ENCODE measurements around the gene COMMD4. TPM values are rescaled to one million over a fixed set of nuclear protein-coding genes. Genes with fewer than 3 reads are reported as not detected.
"Not testable (repeated sequence)": the region's sequence is repeated elsewhere in the genome, so short reads cannot be mapped to it uniquely, and the experiment has no call there.

The COMMD4 gene
- total and polyA plus RNA-seq, 2 of the 4 experiments (the other 2 are of a cell fraction), result 91.2 to 133 TPM

DNA sequence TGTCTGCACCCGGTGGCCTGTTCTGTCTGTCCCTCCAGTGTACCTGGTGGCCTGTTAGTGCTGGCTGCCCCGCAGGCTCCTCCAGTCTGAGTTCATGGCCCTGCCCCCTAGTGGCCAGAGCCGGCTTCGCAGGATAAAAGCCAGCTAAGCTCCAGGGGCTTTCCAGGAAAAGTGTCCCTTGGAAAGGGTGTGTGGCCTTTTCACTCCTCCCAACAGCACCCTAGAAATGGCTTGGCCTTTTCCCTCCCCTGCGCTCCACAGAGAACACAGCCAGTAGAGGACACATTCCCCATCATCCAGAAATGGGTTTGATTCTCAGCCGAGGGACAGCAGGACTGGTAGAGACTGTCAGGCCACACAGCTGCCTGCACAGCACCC, 36.6 kb upstream of the COMMD4 start:
- H3K14ac ChIP-seq (replicated peaks; ENCODE audit: low read depth, low read length); H3K9me3 ChIP-seq (ENCODE audit: control insufficient read depth, insufficient read depth, low read length); BruUV-seq (replicated peaks); H3K79me1 ChIP-seq (ENCODE audit: low read depth in 1 of 2, low read length in 2 of 2); H4K20me1 ChIP-seq (ENCODE audit: insufficient read depth, low read length); H2BK15ac ChIP-seq (ENCODE audit: low read depth, low read length); H3K36me3 ChIP-seq (ENCODE audit: control insufficient read depth, insufficient read depth, low read length); H3K23ac ChIP-seq (ENCODE audit: low read depth, low read length); H2BK120ac ChIP-seq (ENCODE audit: low read depth, low read length); H2AFZ ChIP-seq (replicated peaks; ENCODE audit: low read length, poor library complexity); CTCF ChIA-PET; H3K4me3 ChIP-seq (ENCODE audit: insufficient read depth, low read depth, low read length); H2BK5ac ChIP-seq (ENCODE audit: low read depth, low read length, poor library complexity, severe bottlenecking); H3K4me1 ChIP-seq (ENCODE audit: control insufficient read depth, insufficient read depth, low read length); dilution Hi-C loops (cut with HindIII; ENCODE audit: low sequenced_read_pairs, unreplicated experiment); H3K18ac ChIP-seq (ENCODE audit: low read depth, low read length); H2AK9ac ChIP-seq (replicated peaks; ENCODE audit: low read depth, low read length, poor library complexity); POLR2A ChIA-PET (ENCODE audit: unreplicated experiment); H3K4ac ChIP-seq (ENCODE audit: low read depth, low read length); H4K91ac ChIP-seq (ENCODE audit: insufficient read depth, low read depth, low read length); H4K8ac ChIP-seq (ENCODE audit: low read depth in 2 of 2, low read length in 2 of 2); DNase-seq; H3K9ac ChIP-seq (ENCODE audit: low read depth, low read length); in situ Hi-C loops (cut with MboI; ENCODE audit: low sequenced_read_pairs); intact Hi-C loops (cut with micrococcal nuclease); H4K5ac ChIP-seq (ENCODE audit: low read depth, low read length); H3K4me2 ChIP-seq (ENCODE audit: low read depth, low read length); H3K27me3 ChIP-seq (ENCODE audit: control insufficient read depth, insufficient read depth, low read length); H3K27ac ChIP-seq (ENCODE audit: insufficient read depth, low read length); H3K56ac ChIP-seq (ENCODE audit: extremely low read depth, insufficient read depth, low read length); H3K9me1 ChIP-seq (ENCODE audit: insufficient read depth, low read length); H2BK20ac ChIP-seq (ENCODE audit: low read depth, low read length); H2AK5ac ChIP-seq (ENCODE audit: low read depth, low read length): not testable (repeated sequence)
- ATAC-seq (ENCODE audit: low read depth), result peak; percentile 85
- WGBS, 2 experiments (ENCODE audit: extremely low coverage in 2 of 2, insufficient read length in 1 of 2), result no CpG with 5 or more reads among the region's 6 CpGs
- TF ChIP-seq, protein P1, sequence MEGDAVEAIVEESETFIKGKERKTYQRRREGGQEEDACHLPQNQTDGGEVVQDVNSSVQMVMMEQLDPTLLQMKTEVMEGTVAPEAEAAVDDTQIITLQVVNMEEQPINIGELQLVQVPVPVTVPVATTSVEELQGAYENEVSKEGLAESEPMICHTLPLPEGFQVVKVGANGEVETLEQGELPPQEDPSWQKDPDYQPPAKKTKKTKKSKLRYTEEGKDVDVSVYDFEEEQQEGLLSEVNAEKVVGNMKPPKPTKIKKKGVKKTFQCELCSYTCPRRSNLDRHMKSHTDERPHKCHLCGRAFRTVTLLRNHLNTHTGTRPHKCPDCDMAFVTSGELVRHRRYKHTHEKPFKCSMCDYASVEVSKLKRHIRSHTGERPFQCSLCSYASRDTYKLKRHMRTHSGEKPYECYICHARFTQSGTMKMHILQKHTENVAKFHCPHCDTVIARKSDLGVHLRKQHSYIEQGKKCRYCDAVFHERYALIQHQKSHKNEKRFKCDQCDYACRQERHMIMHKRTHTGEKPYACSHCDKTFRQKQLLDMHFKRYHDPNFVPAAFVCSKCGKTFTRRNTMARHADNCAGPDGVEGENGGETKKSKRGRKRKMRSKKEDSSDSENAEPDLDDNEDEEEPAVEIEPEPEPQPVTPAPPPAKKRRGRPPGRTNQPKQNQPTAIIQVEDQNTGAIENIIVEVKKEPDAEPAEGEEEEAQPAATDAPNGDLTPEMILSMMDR (conservative IDR thresholded peaks at IDR 0.05; ENCODE audit: low read depth, low read length), result peak; percentile 13; the same call in 1 of the 2 replicates

DNA sequence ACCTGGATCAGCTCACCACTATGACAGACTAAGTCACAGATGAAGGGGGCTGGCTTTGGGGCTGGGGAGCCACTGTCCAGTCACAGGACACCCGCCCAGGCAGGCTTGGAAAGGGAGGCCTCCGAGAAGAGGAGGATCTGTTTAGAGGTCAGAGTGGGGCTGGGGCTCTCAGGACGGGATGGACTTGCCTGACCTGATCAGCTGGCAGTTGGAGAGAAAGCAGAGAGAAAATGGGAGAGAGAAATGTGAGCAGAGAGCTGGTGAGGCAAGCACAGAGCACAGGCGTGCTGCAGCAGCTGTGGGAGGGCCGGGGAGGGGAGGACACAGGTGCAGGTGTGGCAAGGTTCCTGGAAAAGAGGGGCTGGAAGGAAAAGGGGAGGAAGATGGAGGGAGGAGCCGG, 35.8 kb upstream of the COMMD4 start:
- H3K4me3 ChIP-seq (ENCODE audit: insufficient read depth, low read depth, low read length); DNase-seq; H3K9me1 ChIP-seq (ENCODE audit: insufficient read depth, low read length); dilution Hi-C loops (cut with HindIII; ENCODE audit: low sequenced_read_pairs, unreplicated experiment); H4K5ac ChIP-seq (ENCODE audit: low read depth, low read length); CTCF ChIA-PET; H4K8ac ChIP-seq (ENCODE audit: low read depth in 2 of 2, low read length in 2 of 2); in situ Hi-C loops (cut with MboI; ENCODE audit: low sequenced_read_pairs); H3K4ac ChIP-seq (ENCODE audit: low read depth, low read length); H2BK5ac ChIP-seq (ENCODE audit: low read depth, low read length, poor library complexity, severe bottlenecking); H3K23ac ChIP-seq (ENCODE audit: low read depth, low read length); H2BK15ac ChIP-seq (ENCODE audit: low read depth, low read length); H3K4me1 ChIP-seq (ENCODE audit: control insufficient read depth, insufficient read depth, low read length); H3K27ac ChIP-seq (ENCODE audit: insufficient read depth, low read length); H3K56ac ChIP-seq (ENCODE audit: extremely low read depth, insufficient read depth, low read length); H2AK5ac ChIP-seq (ENCODE audit: low read depth, low read length); H3K9ac ChIP-seq (ENCODE audit: low read depth, low read length); H3K4me2 ChIP-seq (ENCODE audit: low read depth, low read length); H2AFZ ChIP-seq (replicated peaks; ENCODE audit: low read length, poor library complexity); H2BK120ac ChIP-seq (ENCODE audit: low read depth, low read length); H3K79me1 ChIP-seq (ENCODE audit: low read depth in 1 of 2, low read length in 2 of 2); H3K9me3 ChIP-seq (ENCODE audit: control insufficient read depth, insufficient read depth, low read length); H4K91ac ChIP-seq (ENCODE audit: insufficient read depth, low read depth, low read length); H3K36me3 ChIP-seq (ENCODE audit: control insufficient read depth, insufficient read depth, low read length); H3K14ac ChIP-seq (replicated peaks; ENCODE audit: low read depth, low read length); ATAC-seq (ENCODE audit: low read depth); BruUV-seq (replicated peaks); H2BK20ac ChIP-seq (ENCODE audit: low read depth, low read length); H2AK9ac ChIP-seq (replicated peaks; ENCODE audit: low read depth, low read length, poor library complexity); H3K18ac ChIP-seq (ENCODE audit: low read depth, low read length); H4K20me1 ChIP-seq (ENCODE audit: insufficient read depth, low read length); POLR2A ChIA-PET (ENCODE audit: unreplicated experiment): not testable (repeated sequence)
- H3K27me3 ChIP-seq (ENCODE audit: control insufficient read depth, insufficient read depth, low read length), result peaks cover 12% of the 10 kb centered on the region
- 26% methylated on average over 3 of the region's 6 CpGs; no CpG with 5 or more reads in 1 of the 2 experiments for WGBS, 2 experiments (ENCODE audit: extremely low coverage in 2 of 2, insufficient read length in 1 of 2)
- intact Hi-C loops (cut with micrococcal nuclease), result loop anchor here (10.0 kb wide), 2 partner anchors 55 to 275 kb away; partner anchors contain the start of gene PPCDC

Measured in IMR-90 (cell line).